ENCODE measurements around the gene ZYG11B.
"Not testable (repeated sequence)": the region's sequence is repeated elsewhere in the genome, so short reads cannot be mapped to it uniquely, and the experiment has no call there.

Gene ZYG11B

DNA sequence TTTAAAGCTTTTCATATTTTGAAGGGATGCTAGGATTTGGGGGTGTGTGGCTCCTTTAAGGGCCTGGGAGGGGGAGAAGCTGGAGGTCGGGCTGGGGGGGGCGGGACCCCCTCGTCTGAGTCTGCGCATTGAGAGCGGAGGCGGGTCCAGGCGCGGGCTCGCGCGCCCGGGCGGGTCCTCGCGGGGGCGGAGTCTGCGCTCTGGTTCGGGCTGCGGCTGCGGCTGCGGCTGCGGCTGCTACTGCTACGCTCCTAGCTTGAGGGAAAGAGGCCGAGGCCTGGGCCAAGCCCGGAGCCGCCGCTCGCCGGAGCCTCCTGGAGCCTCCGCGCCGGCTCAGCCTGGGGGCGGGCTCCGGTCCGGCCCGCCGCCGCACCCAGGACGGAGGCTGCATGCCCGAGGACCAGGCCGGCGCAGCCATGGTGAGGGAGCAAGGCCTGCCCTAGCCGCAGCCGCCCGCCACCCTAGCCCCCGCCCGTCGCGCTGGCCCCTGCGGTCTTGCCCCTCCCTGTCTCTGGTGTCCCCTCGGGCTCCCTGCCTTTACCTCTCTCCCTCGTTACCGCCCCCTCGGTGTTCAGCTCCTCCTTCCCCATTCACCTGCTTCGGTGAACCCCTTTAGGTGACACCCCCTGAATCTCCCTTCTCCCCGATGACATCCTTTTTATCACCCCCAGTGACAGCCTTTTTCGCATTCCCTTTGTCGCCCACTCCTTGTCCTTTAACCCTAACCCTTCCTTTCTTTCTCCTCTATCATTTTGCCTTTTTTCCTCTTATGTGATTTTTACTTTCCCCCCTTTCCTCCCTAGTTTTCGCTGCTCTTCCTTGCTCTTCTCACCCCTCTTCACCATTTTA, at the start of gene ZYG11B:
ZYG11B (plus strand) TSS at position 189 of the 849 bp plus-strand sequence; CDS start at position 390, 201 bp downstream.
- peak; percentile 96 for DNase-seq

DNA sequence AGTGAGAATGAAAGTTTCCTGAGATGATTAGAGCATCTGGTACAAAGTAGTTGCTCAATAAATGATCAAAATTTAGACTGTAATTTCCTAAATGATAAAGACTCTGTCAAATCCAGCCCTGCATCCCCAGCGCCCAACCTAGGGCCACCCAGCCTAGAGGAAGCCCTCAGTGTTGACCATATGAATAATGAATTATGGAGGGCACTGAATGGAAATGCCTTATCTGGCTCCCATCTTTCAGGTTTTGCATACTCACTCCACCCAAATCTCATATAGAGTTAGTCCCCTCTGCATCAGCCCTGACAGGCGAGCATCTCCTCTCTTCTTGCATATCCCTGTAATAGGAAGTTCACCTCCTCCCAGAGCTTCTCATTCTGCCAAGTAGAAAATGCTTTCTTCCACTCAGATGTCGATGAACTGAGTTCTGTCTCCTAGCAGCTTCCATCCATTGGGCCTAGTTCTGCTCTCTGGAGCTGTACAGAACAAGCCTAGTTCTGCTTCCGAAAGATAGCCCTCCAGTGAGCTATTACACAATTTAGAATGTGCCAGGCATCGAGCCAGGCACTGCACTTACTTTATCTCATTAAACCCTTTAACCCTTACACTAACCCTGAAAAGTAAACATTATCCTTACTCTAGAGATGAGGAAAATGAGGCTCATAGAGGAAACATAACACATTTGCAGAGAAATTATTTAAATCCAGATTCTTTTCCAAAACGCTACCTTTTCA, 49.0 kb upstream of the ZYG11B start:
- DNase-seq, result peak; percentile 9

DNA sequence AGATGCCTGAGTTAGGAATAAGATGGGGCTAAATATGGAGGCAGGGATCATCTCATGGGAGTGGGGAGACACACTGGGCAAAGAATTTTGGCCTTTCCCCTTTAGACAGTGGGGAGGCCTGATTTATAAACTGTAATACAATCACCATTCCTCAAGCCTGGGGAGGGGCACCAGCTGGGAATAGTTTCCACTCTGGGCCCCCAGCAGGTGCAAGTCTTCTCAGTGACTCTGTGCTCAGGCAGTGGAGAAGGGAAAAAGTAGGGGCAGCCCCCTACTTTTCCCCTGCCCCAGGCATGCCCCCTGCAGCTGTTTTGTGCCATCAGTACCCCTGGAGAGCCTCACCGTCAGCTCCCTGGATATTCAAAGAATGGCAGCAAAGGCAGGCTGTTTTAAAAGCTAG, 47.2 kb upstream of the ZYG11B start:
- DNase-seq, result no peak

DNA sequence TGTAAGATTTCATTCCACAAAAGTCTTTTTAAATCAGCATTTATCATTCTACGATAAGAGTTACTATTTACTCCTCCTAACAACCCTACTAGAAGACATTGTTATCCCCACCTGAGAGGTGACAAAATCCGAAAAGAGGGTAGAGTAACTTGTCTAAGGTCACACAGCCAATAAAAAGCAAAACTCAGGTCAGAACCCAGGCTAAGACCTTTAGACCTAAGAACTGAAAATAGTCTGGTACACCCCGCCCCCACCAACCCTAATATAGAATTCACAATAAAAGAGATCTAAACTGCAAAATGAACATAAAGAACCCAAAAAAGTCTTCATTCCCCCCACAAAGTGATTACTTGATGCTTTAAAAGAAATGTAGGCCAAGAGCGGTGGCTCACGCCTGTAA, 46.8 kb upstream of the ZYG11B start:
- DNase-seq, result no peak

DNA sequence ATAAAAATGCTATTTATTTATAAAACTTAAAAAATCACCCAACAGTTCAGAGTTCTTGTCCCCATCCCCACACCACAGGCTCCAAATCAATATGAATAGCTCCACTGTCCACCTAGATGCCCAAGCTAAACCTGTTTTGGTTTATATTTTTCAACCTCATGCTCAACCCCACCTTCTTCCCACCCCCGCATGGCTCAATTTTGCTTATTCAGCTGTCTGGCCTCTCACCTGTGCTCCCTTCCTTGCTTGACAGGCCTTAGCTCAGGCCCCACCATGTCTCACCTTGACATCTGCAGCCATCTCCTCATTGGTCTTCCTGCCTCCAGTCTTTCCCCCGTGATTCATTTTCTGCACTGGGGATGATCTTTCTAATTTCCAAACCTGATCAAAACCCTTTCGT, 45.9 kb upstream of the ZYG11B start:
- no peak for DNase-seq

DNA sequence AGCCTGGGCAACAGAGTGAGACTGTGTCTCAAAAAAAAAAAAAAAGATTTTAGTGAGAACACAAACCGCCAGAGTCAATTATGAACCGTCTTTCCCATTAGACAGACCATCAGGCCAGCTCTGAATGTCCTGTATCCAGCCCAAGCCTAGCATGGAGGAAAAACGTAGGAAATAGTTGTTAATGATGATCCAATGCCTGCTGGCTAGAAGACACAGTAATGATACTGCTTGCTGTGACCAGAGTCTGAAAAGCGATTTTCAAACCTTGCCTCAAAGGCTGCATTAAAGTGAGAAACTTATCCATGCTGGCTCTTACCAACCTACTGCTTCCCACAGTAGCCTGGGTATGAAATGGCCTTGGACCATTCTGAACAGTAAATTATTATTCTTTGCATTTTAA, 45.1 kb upstream of the ZYG11B start:
- no peak for DNase-seq

DNA sequence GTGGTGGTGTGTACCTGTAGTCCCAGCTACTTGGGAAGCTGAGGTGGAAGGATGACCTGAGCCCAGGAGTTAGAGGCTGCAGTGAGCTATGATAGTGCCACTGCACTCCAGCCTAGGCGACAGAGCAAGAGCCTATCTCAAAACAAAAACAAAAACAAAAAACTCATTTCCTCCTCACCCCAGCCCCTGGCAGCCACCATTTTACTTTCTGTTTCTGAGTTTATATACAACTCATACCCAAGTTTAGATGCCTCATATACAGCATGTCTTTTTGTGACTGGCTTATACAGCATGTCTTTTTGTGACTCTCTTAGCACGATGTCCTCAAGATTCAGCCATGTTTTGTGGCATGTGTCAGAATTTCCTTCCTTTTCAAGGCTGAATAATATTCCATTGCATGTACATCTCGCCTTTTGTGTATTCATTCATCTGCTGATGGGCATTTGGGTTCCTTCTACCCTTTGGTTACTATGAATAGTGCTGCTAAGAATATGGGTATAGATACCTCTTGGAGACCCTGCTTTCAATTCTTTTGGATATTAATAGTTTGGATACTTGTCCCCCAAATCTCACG, 42.8 kb upstream of the ZYG11B start:
- DNase-seq, result peak; percentile 36

DNA sequence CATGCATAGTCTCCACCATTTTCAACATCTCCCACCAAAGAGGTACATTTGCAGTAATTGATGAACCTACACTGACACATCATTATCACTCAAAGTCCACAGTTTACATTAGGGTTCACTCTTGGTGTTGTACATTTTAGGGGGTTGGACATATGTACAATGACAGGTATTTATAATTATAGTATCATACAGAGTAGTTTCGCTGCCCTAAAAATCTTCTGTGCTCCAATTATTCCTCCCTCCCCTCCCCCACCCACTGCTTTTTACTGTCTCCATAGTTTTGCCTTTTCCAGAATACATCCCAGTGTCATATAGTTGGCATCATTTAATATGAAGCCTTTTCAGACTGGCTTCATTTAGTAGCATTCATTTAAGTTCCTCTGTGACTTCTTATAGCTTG, 41.7 kb upstream of the ZYG11B start:
- no peak for DNase-seq

DNA sequence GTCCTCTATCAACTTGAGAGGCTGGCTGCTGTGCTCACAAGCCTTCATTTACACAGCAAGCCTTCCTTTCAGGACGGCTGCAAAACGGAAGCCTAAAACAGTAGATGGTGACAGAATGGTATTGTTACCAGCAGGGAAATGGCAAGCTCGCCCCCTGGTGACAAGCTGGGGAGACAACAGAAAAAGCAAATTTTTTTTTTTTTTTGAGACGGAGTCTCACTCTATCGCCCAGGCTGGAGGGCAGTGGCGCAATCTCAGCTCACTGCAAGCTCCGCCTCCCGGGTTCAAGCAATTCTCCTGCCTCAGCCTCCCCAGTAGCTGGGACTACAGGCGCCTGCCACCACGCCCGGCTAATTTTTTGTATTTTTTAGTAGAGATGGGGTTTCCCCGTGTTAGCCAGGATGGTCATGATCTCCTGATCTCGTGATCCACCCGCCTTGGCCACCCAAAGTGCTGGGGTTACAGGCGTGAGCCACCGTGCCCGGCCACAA, 39.9 kb upstream of the ZYG11B start:
- peak; percentile 74 for DNase-seq

DNA sequence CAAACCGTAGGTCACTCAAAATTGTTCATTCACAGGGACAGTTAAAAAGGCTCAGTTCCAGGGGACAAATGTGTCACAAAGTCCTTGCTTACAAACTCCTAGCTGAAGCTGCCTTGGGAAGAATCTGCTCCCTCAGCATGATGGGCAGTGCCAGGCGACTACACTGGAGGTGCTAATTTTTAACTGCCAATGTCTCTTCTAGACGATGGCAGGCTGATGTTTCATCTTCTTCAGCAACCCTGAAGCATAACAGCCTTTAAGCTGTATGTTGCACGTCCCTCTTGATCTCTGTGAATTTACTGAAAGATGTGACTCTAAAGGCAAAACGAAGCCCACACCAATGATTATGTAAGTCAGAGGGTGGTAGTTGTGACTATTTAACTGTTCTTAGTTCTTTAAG, 39.4 kb upstream of the ZYG11B start:
- no peak for DNase-seq

DNA sequence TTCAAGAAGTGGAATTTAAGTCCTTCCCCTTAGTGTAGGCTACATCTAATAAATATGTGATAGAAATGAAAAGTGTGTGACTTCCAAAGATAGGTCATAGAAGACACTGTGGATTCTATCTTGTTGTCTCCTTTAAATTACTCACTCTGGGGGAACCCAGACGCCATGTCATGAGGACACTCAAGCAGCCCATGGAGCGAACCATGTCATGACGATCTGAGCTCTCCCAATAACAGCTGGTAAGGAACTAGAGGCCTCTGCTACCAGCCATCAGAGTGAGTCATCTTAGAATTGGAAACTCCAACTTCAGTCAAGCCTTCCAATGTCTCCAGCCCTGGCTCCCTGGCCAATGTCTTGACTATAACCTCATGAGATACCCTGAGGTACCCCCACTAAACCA, 34.4 kb upstream of the ZYG11B start:
- DNase-seq, result peak; percentile 30

DNA sequence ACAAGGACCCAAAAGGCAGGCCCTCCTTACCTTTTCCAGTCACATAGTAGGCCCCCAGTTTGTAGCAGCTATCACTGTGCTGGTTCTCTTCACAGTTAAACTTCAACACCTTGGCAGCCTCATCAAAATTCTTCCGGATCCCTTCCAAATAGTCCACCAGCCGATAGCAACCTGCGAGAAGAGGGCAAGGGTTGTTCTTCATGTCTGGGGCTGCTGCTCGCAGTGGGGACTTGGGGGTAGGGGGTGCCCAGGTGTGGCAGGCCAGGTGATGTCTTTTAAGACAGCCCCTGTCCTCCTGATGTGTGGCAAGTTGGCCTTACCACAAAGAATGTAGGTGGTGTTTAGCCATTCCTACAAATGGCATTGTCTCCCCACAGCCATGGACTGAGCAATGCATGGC, 33.6 kb upstream of the ZYG11B start:
- no peak for DNase-seq

DNA sequence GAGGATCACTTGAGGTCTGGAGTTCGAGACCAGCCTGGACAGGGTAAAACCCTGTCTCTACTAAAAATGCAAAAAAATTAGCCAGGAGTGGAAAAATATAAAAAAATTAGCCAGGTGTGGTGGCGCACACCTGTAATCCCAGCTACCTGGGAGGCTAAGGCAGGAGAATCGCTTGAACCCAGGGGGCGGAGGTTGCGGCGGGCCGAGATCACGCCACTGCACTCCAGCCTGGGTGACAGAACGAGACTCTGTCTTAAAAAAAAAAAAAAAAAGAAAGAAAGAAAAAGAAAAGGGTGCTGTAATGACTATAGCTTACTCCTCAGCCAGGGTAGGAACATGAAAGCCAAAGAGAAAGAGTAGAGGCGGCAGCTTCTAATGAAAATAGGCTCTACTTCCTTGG, 32.9 kb upstream of the ZYG11B start:
- not testable (repeated sequence) for DNase-seq

DNA sequence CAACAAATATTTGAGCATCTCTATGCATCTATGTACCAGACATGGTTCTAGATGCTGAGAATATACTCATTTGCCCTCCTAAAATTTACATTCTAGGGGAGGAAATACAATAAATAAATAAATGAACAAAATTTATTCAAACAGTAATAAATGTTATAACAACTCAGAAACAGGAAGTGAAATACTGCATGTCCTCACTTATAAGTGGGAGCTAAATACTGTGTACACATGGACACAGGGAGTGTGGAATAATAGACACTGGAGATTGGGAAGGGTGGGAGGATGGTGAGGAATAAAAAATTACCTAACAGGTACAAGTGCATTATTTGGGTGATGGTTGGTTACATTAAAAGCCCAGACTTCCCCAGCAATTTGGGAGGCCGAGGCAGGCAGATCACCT, 32.4 kb upstream of the ZYG11B start:
- no peak for DNase-seq

DNA sequence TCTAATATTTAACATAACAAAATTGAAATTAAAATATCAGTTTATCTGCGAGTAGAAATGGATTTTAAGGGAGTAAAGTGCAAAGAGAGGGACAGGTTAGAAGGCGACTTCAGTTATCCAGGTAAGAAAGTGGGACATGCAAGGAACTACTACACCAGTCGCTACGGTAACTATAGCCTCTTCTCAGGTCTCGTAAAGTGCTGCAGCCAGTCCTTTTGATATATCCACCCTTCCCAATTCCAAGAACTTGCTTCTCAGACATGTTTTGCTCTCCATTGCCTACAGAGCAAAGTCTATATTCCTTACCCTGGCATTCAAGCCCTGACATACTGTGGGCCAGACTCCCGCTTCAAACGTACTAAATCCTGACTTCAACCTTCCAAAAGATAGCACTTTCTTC, 30.6 kb upstream of the ZYG11B start:
- DNase-seq, result no peak

DNA sequence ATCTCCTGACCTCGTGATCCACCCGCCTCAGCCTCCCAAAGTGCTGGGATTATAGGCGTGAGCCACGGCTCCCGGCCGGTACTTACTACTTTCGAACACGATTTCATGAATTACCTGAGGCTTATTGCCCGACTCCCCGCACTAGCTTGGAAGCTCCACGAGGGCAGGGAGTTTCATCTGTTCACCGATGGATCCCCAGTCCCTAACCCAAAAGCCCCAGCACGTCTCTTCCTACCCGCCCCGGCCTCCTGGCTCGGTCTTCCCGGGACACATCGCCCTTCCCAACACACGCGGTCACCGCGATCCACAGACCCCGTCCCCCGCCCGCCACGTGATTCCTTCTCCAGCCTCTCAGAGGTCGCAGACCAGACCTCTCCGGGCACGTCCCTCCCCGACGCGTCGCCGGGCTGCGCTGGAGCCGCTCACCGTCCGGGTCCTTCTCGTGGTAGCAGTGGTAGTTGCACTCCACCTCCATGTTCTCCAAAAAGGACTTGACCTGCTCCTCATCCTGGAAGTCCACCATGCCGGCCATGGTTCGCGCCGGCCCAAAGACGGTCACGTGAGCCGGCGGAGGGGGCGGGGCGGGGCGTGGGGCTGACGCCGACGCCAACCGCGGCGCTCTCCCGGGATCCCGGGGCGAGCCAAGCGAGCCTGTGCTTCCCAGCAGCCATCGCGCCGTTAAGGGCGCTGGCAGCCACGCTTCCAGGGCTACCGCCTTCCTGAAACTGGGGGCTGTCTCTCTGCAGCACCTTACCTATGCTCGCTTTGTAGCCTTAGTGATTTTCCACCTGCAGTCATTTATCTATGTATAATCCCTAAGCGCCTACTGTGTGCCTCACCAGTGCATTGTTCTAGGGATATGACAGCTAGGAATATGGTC, 28.2 kb upstream of the ZYG11B start, which contains the start of gene COA7:
COA7 (minus strand) TSS at position 553 of the 880 bp plus-strand sequence; CDS start at position 532, 21 bp downstream.
- DNase-seq, result peak; percentile 88

DNA sequence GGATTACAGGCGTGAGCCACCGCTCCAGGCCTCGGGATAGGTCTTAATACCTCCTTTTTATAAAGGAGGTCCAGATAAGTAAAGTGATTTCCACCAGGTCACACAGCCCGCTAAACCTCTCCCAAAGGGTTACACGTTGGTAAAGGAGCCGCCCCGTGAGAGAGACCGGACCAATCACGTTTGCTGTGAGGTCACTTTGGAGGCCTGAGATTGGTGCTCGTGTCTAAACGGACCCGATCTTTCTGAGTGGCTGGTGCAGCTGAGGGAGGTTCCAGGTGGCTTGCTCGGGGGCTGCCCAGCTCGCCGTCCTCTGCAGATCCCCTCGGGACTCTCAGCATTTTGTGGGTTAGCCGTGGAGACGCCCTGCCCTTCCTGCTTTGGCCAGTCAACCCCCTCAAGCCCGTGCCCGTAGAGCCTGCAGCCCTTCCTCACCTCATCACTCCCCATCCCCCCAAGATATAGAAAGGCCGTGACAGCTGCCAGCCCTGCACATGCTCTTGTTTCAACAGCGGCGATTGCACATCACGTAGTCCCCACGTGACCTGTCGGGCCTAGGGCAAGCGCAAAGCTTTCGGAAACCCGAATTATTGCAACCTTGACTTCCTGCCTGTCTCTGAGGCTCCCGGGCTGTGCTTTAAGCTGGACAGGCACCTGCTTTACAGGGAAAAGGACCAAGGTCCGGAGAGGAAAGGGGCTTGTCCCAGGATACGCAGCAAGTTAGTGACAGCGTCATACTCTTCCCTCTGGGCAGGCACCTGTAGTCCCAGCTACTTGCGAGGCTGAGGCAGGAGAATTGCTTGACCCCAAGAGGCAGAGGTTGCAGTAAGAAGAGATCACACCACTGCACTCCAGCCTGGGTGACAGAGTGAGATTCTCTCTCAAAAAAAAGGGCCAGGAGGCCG, 23.1 kb upstream of the ZYG11B start:
- peak; percentile 87 for DNase-seq

DNA sequence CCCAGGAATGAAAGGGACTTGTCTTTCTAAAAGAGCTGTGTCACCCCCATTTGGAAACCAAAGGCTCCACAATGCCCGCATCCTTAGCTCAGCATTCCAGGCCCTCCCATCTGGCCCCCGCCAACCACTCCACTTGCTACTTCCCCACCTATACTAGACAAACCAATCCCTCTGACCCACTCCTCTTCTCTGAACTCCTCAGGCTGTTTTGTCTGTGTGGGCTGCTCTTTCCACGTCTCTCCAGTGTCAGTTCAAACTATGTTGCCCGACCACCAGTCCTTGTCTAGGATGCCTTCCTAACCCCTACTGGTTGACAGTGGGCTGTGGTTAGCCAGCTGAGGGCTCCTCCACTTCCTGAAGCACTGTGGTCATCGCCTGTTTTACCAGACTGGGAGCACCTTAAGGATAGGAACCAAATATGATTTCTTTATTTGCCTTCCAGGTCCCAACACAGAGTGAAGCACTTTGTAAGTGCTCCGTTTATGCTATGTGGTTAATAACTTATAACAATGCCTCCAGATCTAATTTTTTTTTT, 20.1 kb upstream of the ZYG11B start:
- no peak for DNase-seq

DNA sequence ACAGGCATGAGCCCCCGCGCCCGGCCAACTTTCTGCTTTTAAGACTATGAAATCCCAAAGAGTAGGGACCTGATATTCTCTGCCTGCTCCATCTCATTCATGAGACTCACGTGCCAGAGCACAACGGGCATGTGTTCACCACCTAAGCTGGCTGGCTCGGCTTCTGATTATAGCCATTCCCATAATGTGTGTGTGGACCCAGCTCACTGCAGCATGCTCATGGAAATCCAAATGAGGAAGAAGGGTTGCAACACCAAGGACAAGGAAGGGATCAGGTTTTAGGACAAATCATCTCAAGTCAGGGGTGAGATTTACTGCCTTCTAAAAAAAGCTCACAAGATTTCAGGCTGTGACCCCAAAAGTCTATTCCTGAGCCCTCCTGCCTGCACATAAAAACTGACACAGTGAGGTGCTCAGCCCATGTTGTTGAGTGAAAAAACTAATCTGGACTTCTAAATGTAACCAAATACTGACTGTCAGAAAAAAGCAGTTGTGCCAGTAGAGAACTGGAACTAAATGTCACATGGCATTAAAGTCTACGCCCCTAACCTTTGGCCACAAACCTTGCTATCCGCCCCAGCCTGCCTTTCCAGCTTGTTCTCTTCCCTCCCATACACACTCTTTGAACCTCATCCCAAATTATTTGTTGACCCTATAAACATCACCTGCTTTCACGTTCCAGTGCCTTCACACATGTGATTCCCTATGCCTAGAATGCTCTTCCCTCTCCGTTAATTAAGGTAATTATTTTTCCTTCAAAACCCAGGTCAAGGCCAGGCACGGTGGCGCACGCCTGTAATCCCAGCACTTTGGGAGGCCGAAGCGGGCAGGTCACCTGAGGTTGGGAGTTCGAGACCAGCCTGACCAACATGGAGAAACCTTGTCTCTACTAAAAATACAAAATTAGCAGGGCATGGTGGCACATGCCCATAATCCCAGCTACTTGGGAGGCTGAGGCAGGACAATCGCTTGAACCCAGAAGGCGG, 19.0 kb upstream of the ZYG11B start:
- peak; percentile 52 for DNase-seq
